Thyroid gland (tissue), 4 donors: ENCODE results near the gene EGLN3.

Experiments used
- POLR2A ChIP-seq, 2 donors: fragments of 450-650 bp; IDR thresholded peaks; one replicate each; pipeline ENCODE4 v1.6.1; 2017; ENCODE audit warnings: antibody characterized with exemption in 2 of 2, mild to moderate bottlenecking in 2 of 2, moderate library complexity in 1 of 2
- TF ChIP-seq, protein P1 (sequence below), 6 experiments: fragments of 200-600 bp in 3 of 6; fragments of 450-650 bp in 3 of 6; sonication (generic) in 3 of 6; IDR thresholded peaks; one replicate each; pipeline ENCODE4 v1.5.1; 2016 to 2019; ENCODE audit warnings: antibody characterized with exemption in 6 of 6, mild to moderate bottlenecking in 2 of 6, inconsistent platforms in 1 of 6, moderate library complexity in 1 of 6

DNA sequence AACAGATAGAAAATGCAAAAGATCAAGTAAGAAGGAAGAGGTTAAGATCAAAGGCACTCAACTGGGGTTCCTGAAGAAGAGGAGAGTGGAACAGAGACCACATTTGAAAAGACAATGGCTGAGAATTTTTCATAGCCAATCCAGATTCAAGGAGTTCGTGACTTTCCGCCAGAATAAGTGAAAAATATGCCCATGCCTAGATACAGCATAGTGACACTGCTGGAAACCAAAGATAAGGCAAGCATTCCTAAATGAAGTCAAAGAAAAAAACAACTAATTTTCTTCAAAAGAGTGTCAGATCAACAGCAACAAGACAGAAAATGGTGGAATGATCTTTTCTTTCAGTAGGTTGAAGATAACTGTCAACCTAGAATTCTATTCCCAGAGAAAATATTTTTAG is 47.5 kb downstream of the EGLN3 start:
- TF ChIP-seq, protein P1, sequence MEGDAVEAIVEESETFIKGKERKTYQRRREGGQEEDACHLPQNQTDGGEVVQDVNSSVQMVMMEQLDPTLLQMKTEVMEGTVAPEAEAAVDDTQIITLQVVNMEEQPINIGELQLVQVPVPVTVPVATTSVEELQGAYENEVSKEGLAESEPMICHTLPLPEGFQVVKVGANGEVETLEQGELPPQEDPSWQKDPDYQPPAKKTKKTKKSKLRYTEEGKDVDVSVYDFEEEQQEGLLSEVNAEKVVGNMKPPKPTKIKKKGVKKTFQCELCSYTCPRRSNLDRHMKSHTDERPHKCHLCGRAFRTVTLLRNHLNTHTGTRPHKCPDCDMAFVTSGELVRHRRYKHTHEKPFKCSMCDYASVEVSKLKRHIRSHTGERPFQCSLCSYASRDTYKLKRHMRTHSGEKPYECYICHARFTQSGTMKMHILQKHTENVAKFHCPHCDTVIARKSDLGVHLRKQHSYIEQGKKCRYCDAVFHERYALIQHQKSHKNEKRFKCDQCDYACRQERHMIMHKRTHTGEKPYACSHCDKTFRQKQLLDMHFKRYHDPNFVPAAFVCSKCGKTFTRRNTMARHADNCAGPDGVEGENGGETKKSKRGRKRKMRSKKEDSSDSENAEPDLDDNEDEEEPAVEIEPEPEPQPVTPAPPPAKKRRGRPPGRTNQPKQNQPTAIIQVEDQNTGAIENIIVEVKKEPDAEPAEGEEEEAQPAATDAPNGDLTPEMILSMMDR (IDR thresholded peaks at IDR 0.05) = no peak
- no peak for TF ChIP-seq POLR2A (IDR thresholded peaks at IDR 0.05)
